ENCODE measurements around the gene POLL. TPM values are rescaled to one million over a fixed set of nuclear protein-coding genes. Genes with fewer than 3 reads are reported as not detected.

The POLL gene
- total RNA-seq, 4 donors from 2014 or later = 23.2 to 27.2 (median 26.0) TPM

- H3K27me3 ChIP-seq = no peaks in the 10 kb centered on the region
- H3K4me3 ChIP-seq = no peak overlapping the region
- no peak for DNase-seq (ENCODE audit: extremely low spot score)
- peaks cover 0 to 7% (median 2%) of the 10 kb centered on the region in 4 donors for H3K4me1 ChIP-seq
- H3K36me3 ChIP-seq = peaks cover 12 to 92% (median 56%) of the 10 kb centered on the region in 4 donors
- intact Hi-C loops (cut with DNase I) = no loop called here
- no peaks in the 10 kb centered on the region for H3K9me3 ChIP-seq
- WGBS = 89% methylated on average over 6 of the region's 6 CpGs
- TF ChIP-seq POLR2A (IDR thresholded peaks at IDR 0.05; ENCODE audit: low read depth) (no peak), EP300 (IDR thresholded peaks at IDR 0.05) (no peak), POLR2AphosphoS5 (IDR thresholded peaks at IDR 0.05) (no peak), CTCF (IDR thresholded peaks at IDR 0.05) (no peak)
- H3K27ac ChIP-seq (replicated peaks in 1 of 4) = no peak overlapping the region
Observed at GRCh38 chr10:101619983-101620382, 31.9 kb upstream of the POLL start.

- H3K27me3 ChIP-seq = no peaks in the 10 kb centered on the region
- intact Hi-C loops (cut with DNase I) = no loop called here
- TF ChIP-seq CTCF (IDR thresholded peaks at IDR 0.05) (no peak), POLR2AphosphoS5 (IDR thresholded peaks at IDR 0.05) (no peak), POLR2A (IDR thresholded peaks at IDR 0.05; ENCODE audit: low read depth) (no peak), EP300 (IDR thresholded peaks at IDR 0.05) (no peak)
- H3K9me3 ChIP-seq = no peaks in the 10 kb centered on the region
- no peak for DNase-seq (ENCODE audit: extremely low spot score)
- 94% methylated on average over 2 of the region's 2 CpGs for WGBS
- H3K27ac ChIP-seq (replicated peaks in 1 of 4) = no peak overlapping the region
- no peak overlapping the region for H3K4me3 ChIP-seq
- peaks cover 12 to 85% (median 49%) of the 10 kb centered on the region in 4 donors for H3K36me3 ChIP-seq
- H3K4me1 ChIP-seq = peaks cover 0 to 8% (median 0%) of the 10 kb centered on the region in 4 donors
Observed at GRCh38 chr10:101618871-101619270, 30.8 kb upstream of the POLL start.

- no peak for DNase-seq (ENCODE audit: extremely low spot score)
- 91% methylated on average over 3 of the region's 4 CpGs for WGBS
- H3K4me3 ChIP-seq = no peak overlapping the region
- no peaks in the 10 kb centered on the region for H3K27me3 ChIP-seq
- TF ChIP-seq POLR2A (IDR thresholded peaks at IDR 0.05; ENCODE audit: low read depth) = no peak
- TF ChIP-seq EP300 (IDR thresholded peaks at IDR 0.05) = no peak
- TF ChIP-seq POLR2AphosphoS5 (IDR thresholded peaks at IDR 0.05) = no peak
- TF ChIP-seq CTCF (IDR thresholded peaks at IDR 0.05) = no peak
- peaks cover 12 to 84% (median 47%) of the 10 kb centered on the region in 4 donors for H3K36me3 ChIP-seq
- no peaks in the 10 kb centered on the region for H3K9me3 ChIP-seq
- H3K27ac ChIP-seq (replicated peaks in 1 of 4) = no peak overlapping the region
- intact Hi-C loops (cut with DNase I) = no loop called here
- peaks cover 0 to 10% (median 0%) of the 10 kb centered on the region in 4 donors for H3K4me1 ChIP-seq
Observed at GRCh38 chr10:101617824-101618568, 29.9 kb upstream of the POLL start.

- Histone ChIP-seq H3K36me3 (peaks cover 12 to 85% (median 47%) of the 10 kb centered on the region in 4 donors), H3K9me3 (no peaks in the 10 kb centered on the region), H3K27ac (replicated peaks in 1 of 4) (no peak overlapping the region), H3K27me3 (no peaks in the 10 kb centered on the region), H3K4me1 (peaks cover 0 to 10% (median 0%) of the 10 kb centered on the region in 4 donors), H3K4me3 (no peak overlapping the region)
- TF ChIP-seq CTCF (IDR thresholded peaks at IDR 0.05) (no peak), POLR2A (IDR thresholded peaks at IDR 0.05; ENCODE audit: low read depth) (no peak), EP300 (IDR thresholded peaks at IDR 0.05) (no peak), POLR2AphosphoS5 (IDR thresholded peaks at IDR 0.05) (no peak)
- no peak for DNase-seq (ENCODE audit: extremely low spot score)
- WGBS = 87% methylated on average over 8 of the region's 8 CpGs
- intact Hi-C loops (cut with DNase I) = no loop called here
Observed at GRCh38 chr10:101617102-101617823, 29.2 kb upstream of the POLL start.
